WERI-Rb-1 (cell line): ENCODE measurements around the gene RTL3.

Experiments
- DNase-seq: peaks from one replicate; pipeline ENCODE4 v3.0.0-alpha.2; 2020
- H3K27ac ChIP-seq: fragments of 250-450 bp; sonication (Bioruptor Pico); 2 replicates; pipeline ENCODE4 v1.5.1; 2020; ENCODE audit warnings: mild to moderate bottlenecking, moderate library complexity
- H3K27me3 ChIP-seq: fragments of 250-450 bp; sonication (Bioruptor Pico); 2 replicates; pipeline ENCODE4 v1.5.1; 2021; ENCODE audit warnings: mild to moderate bottlenecking, low read depth, moderate library complexity; ENCODE audit not compliant: insufficient read depth, severe bottlenecking
- H3K36me3 ChIP-seq: fragments of 250-450 bp; sonication (Bioruptor Pico); 2 replicates; pipeline ENCODE4 v1.5.1; 2020; ENCODE audit warnings: mild to moderate bottlenecking, moderate library complexity
- H3K4me3 ChIP-seq: 2 replicates; pipeline ENCODE4 v1.5.1; 2011; ENCODE audit warnings: low read depth, mild to moderate bottlenecking, control low read depth, low read length
- H3K9me3 ChIP-seq: fragments of 250-450 bp; sonication (Bioruptor Pico); 2 replicates; pipeline ENCODE4 v1.5.1; 2021; ENCODE audit warnings: mild to moderate bottlenecking, moderate library complexity; ENCODE audit not compliant: severe bottlenecking
- TF ChIP-seq, protein P1 (sequence below): IDR thresholded peaks from 2 replicates; pipeline ENCODE4 v1.5.1; 2011; ENCODE audit warnings: low read depth, mild to moderate bottlenecking, control low read depth, inconsistent platforms, low read length

RTL3 gene

DNA sequence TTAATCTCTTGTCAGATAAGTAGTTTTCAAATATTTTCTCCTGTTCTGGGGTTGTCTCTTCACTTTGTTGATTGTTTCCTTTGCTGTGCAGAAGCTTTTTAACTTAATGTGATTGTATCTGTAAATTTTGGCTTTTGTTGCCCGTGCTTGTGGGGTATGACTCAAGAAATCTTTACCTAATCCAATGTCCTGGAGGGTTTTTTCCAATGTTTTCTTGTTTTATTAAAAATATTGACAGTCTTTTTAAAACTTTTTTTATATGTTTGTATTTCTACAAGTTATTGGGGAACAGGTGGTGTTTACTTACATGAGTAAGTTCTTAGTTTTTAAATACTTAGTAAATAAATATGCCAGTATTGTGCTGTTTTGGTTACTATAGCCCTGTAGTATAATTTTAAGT, 44.9 kb downstream of the RTL3 start:
- H3K9me3 ChIP-seq: no peaks in the 10 kb centered on the region
- DNase-seq: no peak

More for the DNA sequence above, 44.9 kb downstream of the RTL3 start:
- Histone ChIP-seq H3K27ac (no peak overlapping the region), H3K36me3 (no peaks in the 10 kb centered on the region), H3K27me3 (peaks cover 7% of the 10 kb centered on the region), H3K4me3 (no peak overlapping the region)
- TF ChIP-seq, protein P1, sequence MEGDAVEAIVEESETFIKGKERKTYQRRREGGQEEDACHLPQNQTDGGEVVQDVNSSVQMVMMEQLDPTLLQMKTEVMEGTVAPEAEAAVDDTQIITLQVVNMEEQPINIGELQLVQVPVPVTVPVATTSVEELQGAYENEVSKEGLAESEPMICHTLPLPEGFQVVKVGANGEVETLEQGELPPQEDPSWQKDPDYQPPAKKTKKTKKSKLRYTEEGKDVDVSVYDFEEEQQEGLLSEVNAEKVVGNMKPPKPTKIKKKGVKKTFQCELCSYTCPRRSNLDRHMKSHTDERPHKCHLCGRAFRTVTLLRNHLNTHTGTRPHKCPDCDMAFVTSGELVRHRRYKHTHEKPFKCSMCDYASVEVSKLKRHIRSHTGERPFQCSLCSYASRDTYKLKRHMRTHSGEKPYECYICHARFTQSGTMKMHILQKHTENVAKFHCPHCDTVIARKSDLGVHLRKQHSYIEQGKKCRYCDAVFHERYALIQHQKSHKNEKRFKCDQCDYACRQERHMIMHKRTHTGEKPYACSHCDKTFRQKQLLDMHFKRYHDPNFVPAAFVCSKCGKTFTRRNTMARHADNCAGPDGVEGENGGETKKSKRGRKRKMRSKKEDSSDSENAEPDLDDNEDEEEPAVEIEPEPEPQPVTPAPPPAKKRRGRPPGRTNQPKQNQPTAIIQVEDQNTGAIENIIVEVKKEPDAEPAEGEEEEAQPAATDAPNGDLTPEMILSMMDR: no peak
